SK-N-SH (cell line): ENCODE results near the gene HRH2. TPM values are rescaled to one million over a fixed set of nuclear protein-coding genes. Genes with fewer than 3 reads are reported as not detected.

Experiments
- CTCF ChIA-PET: fragments of 300-600, 350-600 bp; formaldehyde crosslinking; extraction: SDS; loops from one replicate; lab custom pipeline; 2021; lab: Yijun Ruan, JAX
- POLR2A ChIA-PET: fragments of 350-600 bp; sonication (Branson Sonifier 250); formaldehyde crosslinking; extraction: SDS; loops from one replicate; lab custom pipeline; 2020; ENCODE audit warnings: antibody characterized with exemption, inconsistent platforms; lab: Yijun Ruan, JAX
- DNase-seq: peaks from one replicate; pipeline ENCODE4 v3.0.0; 2012
- H2AFZ ChIP-seq: fragments of 200-600 bp; sonication (generic); 2 replicates; pipeline ENCODE4 v1.8.1; 2016; ENCODE audit warnings: antibody characterized with exemption, mild to moderate bottlenecking, low read depth
- H3F3A ChIP-seq: fragments of 200-600 bp; sonication (generic); replicated peaks from 2 replicates; pipeline ENCODE3; 2016; ENCODE audit warnings: antibody characterized with exemption, mild to moderate bottlenecking; ENCODE audit not compliant: insufficient read depth
- H3K27ac ChIP-seq, 2 experiments: fragments of 200-500 bp in 1 of 2; fragments of 200-600 bp in 1 of 2; sonication (Bioruptor generic) in 1 of 2; sonication (generic), shearing (Covaris generic) in 1 of 2; 2 replicates each; pipeline versions ENCODE4 v1.5.1 to v1.6.1; 2014 to 2016; ENCODE audit warnings: low read depth in 2 of 2, inconsistent platforms in 1 of 2, low read length in 1 of 2, mild to moderate bottlenecking in 1 of 2, mixed read lengths in 1 of 2
- H3K27me3 ChIP-seq: fragments of 200-600 bp; sonication (generic), shearing (Covaris generic); 2 replicates; pipeline ENCODE4 v1.6.1; 2016; ENCODE audit warnings: mixed run types; ENCODE audit not compliant: insufficient read depth
- H3K36me3 ChIP-seq, 2 experiments: fragments of 200-500 bp in 1 of 2; fragments of 200-600 bp in 1 of 2; sonication (Bioruptor generic) in 1 of 2; sonication (generic) in 1 of 2; replicated peaks in 1 of 2; 2 replicates each; pipeline versions ENCODE3 to v1.5.1; 2014 to 2016; ENCODE audit warnings: low read length in 1 of 2, mild to moderate bottlenecking in 1 of 2; ENCODE audit not compliant: insufficient read depth in 2 of 2, control insufficient read depth in 1 of 2
- H3K4me1 ChIP-seq, 2 experiments: fragments of 200-500 bp in 1 of 2; fragments of 200-600 bp in 1 of 2; sonication (Bioruptor generic) in 1 of 2; sonication (generic), shearing (Covaris generic) in 1 of 2; 2 replicates each; pipeline versions ENCODE4 v1.5.1 to v1.6.1; 2014 to 2016; ENCODE audit warnings: low read depth in 1 of 2, low read length in 1 of 2, mixed run types in 1 of 2; ENCODE audit not compliant: insufficient read depth in 2 of 2, control insufficient read depth in 1 of 2
- H3K4me2 ChIP-seq: fragments of 200-600 bp; sonication (generic), shearing (Covaris generic); 2 replicates; pipeline ENCODE4 v1.6.1; 2017; ENCODE audit warnings: mixed run types
- H3K4me3 ChIP-seq, 2 experiments: fragments of 200-500 bp in 1 of 2; fragments of 200-600 bp in 1 of 2; sonication (Bioruptor generic) in 1 of 2; sonication (generic), shearing (Covaris generic) in 1 of 2; 2 replicates each; pipeline versions ENCODE4 v1.5.1 to v1.8.1; 2014 to 2016; ENCODE audit warnings: low read depth in 2 of 2, inconsistent platforms in 1 of 2, low read length in 1 of 2, mild to moderate bottlenecking in 1 of 2, mixed read lengths in 1 of 2, moderate library complexity in 1 of 2
- H3K79me2 ChIP-seq: fragments of 200-600 bp; sonication (generic); 2 replicates; pipeline ENCODE4 v1.8.1; 2017; ENCODE audit warnings: mild to moderate bottlenecking; ENCODE audit not compliant: insufficient read depth
- H3K9ac ChIP-seq: fragments of 200-600 bp; sonication (generic); 2 replicates; pipeline ENCODE4 v1.6.1; 2017; ENCODE audit warnings: mixed run types
- H3K9me2 ChIP-seq: fragments of 200-600 bp; sonication (generic); 2 replicates; pipeline ENCODE4 v1.6.1; 2017; ENCODE audit warnings: mixed run types
- H3K9me3 ChIP-seq: fragments of 200-600 bp; sonication (generic); 2 replicates; pipeline ENCODE4 v1.6.1; 2017; ENCODE audit warnings: mixed run types, mild to moderate bottlenecking, moderate library complexity
- H4K20me1 ChIP-seq: fragments of 200-600 bp; sonication (generic); 2 replicates; pipeline ENCODE4 v1.6.1; 2017; ENCODE audit warnings: mild to moderate bottlenecking, mixed run types; ENCODE audit not compliant: insufficient read depth
- EP300 ChIP-seq, 2 experiments: IDR thresholded peaks; 2 replicates each; pipeline versions ENCODE4 v1.4.0 to v1.6.1; 2012; ENCODE audit warnings: borderline replicate concordance in 1 of 2, low read depth in 1 of 2, low read length in 1 of 2
- FOXJ3 ChIP-seq: sonication (generic); formaldehyde crosslinking; IDR thresholded peaks from 2 replicates; pipeline ENCODE4 v1.5.1; 2020; ENCODE audit warnings: mild to moderate bottlenecking, missing genetic modification reagents
- FOXM1 ChIP-seq: IDR thresholded peaks from 2 replicates; pipeline ENCODE4 v1.4.0; 2012; ENCODE audit warnings: low read depth, mild to moderate bottlenecking
- MXI1 ChIP-seq: IDR thresholded peaks from 2 replicates; pipeline ENCODE4 v1.6.1; 2012; ENCODE audit warnings: mild to moderate bottlenecking, low read depth, low read length, improper control_type of control experiment
- NFIC ChIP-seq: IDR thresholded peaks from 2 replicates; pipeline ENCODE4 v1.4.0; 2012; ENCODE audit warnings: borderline replicate concordance
- RXRA ChIP-seq: IDR thresholded peaks from 2 replicates; pipeline ENCODE4 v1.4.0; 2012; ENCODE audit warnings: low read depth, mild to moderate bottlenecking, borderline replicate concordance
- SIN3A ChIP-seq: IDR thresholded peaks from 2 replicates; pipeline ENCODE4 v1.6.1; 2012; ENCODE audit warnings: low read depth, mild to moderate bottlenecking, low read length, moderate library complexity, borderline replicate concordance
- SMC3 ChIP-seq: IDR thresholded peaks from 2 replicates; pipeline ENCODE4 v1.6.1; 2012; ENCODE audit warnings: low read depth, low read length, improper control_type of control experiment
- TAF1 ChIP-seq: IDR thresholded peaks from 2 replicates; pipeline ENCODE4 v1.6.1; 2012; ENCODE audit warnings: low read depth, mild to moderate bottlenecking, low read length, moderate library complexity, borderline replicate concordance
- TCF12 ChIP-seq: IDR thresholded peaks from 2 replicates; pipeline ENCODE4 v1.4.0; 2012
- TEAD4 ChIP-seq: IDR thresholded peaks from 2 replicates; pipeline ENCODE4 v1.4.0; 2012; ENCODE audit warnings: mild to moderate bottlenecking, borderline replicate concordance; ENCODE audit not compliant: insufficient read depth
- WGBS: methylation state at CpG from one replicate; pipeline ENCODE4 v1.1.6; 2017; ENCODE audit warnings: low lambda C conversion rate; 5-methylcytosine and 5-hydroxymethylcytosine counted together
- polyA plus RNA-seq, 3 experiments: library from polyadenylated mRNA; depleted of rRNA; stranded (reverse); fragments of >200 nt; gene quantifications; 2 replicates each; pipeline ENCODE4 v1.2.3, GENCODE V29; 2012
- TF ChIP-seq, protein P1 (sequence below): fragments of 200-600 bp; sonication (generic); IDR thresholded peaks from 2 replicates; pipeline ENCODE4 v1.6.1; 2017; ENCODE audit warnings: antibody characterized with exemption, mild to moderate bottlenecking, moderate library complexity
- TF ChIP-seq, protein P2 (sequence below): IDR thresholded peaks from 2 replicates; pipeline ENCODE4; 2012
- TF ChIP-seq, protein P3 (sequence below): IDR thresholded peaks from 2 replicates; pipeline ENCODE4 v1.4.0; 2012; ENCODE audit warnings: low read depth, borderline replicate concordance
- TF ChIP-seq, protein P4 (sequence below): fragments of 150-350 bp; IDR thresholded peaks from 2 replicates; pipeline ENCODE4 v1.6.1; 2016; ENCODE audit warnings: mild to moderate bottlenecking, low read depth, low read length
- TF ChIP-seq, protein P5 (sequence below): IDR thresholded peaks from 2 replicates; pipeline ENCODE4 v1.6.1; 2012; ENCODE audit warnings: mild to moderate bottlenecking, low read depth, low read length, moderate library complexity

HRH2 gene
- polyA plus RNA-seq, 1 of the 3 experiments (the other 2 are of a cell fraction), result 0.08 TPM

DNA sequence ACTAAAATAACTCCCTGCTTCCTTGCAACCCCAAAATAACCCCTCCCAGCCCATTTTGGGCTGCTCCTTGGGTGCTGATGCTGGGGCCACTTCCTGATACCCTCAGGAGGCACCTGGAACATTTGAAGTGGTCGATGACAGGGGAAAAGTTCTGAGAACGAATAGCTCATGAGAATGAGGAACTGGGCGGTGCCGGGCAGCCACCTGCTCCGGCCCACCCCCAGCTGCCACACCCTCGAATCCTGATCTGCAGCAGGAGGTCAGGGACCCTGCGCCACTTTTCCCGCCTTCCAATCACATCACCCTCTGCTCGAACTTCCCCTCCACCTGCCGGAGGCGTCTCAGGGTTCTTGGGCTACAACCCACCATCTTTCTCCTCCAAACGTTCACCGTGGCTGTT lies 19.7 kb downstream of the HRH2 start:
- no peak overlapping the region for H2AFZ ChIP-seq
- POLR2A ChIA-PET, result no interaction called here
- no peaks in the 10 kb centered on the region for H3F3A ChIP-seq
- H3K4me1 ChIP-seq, result peaks cover 0 to 3% of the 10 kb centered on the region in 2 experiments; a peak in 1 of 4 replicates
- CTCF ChIA-PET, result no interaction called here
- DNase-seq, result no peak
- H4K20me1 ChIP-seq, result no peaks in the 10 kb centered on the region
- no peaks in the 10 kb centered on the region for H3K79me2 ChIP-seq
- TF ChIP-seq FOXJ3 (CRISPR knock-in tag) (no peak), FOXM1 (no peak), MXI1 (no peak), SIN3A (no peak), SMC3 (no peak), NFIC (no peak), TAF1 (no peak), EP300 (IDR thresholded peaks at IDR 0.05; ENCODE audit: borderline replicate concordance in 1 of 2, low read depth in 1 of 2, low read length in 1 of 2) (no peak), TCF12 (no peak), RXRA (no peak), TEAD4 (no peak)
- TF ChIP-seq, protein P1, sequence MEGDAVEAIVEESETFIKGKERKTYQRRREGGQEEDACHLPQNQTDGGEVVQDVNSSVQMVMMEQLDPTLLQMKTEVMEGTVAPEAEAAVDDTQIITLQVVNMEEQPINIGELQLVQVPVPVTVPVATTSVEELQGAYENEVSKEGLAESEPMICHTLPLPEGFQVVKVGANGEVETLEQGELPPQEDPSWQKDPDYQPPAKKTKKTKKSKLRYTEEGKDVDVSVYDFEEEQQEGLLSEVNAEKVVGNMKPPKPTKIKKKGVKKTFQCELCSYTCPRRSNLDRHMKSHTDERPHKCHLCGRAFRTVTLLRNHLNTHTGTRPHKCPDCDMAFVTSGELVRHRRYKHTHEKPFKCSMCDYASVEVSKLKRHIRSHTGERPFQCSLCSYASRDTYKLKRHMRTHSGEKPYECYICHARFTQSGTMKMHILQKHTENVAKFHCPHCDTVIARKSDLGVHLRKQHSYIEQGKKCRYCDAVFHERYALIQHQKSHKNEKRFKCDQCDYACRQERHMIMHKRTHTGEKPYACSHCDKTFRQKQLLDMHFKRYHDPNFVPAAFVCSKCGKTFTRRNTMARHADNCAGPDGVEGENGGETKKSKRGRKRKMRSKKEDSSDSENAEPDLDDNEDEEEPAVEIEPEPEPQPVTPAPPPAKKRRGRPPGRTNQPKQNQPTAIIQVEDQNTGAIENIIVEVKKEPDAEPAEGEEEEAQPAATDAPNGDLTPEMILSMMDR, result no peak
- TF ChIP-seq, protein P2, sequence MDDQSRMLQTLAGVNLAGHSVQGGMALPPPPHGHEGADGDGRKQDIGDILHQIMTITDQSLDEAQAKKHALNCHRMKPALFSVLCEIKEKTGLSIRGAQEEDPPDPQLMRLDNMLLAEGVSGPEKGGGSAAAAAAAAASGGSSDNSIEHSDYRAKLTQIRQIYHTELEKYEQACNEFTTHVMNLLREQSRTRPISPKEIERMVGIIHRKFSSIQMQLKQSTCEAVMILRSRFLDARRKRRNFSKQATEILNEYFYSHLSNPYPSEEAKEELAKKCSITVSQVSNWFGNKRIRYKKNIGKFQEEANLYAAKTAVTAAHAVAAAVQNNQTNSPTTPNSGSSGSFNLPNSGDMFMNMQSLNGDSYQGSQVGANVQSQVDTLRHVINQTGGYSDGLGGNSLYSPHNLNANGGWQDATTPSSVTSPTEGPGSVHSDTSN, result no peak
- TF ChIP-seq, protein P3, sequence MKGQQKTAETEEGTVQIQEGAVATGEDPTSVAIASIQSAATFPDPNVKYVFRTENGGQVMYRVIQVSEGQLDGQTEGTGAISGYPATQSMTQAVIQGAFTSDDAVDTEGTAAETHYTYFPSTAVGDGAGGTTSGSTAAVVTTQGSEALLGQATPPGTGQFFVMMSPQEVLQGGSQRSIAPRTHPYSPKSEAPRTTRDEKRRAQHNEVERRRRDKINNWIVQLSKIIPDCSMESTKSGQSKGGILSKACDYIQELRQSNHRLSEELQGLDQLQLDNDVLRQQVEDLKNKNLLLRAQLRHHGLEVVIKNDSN, result no peak
- TF ChIP-seq, protein P4, sequence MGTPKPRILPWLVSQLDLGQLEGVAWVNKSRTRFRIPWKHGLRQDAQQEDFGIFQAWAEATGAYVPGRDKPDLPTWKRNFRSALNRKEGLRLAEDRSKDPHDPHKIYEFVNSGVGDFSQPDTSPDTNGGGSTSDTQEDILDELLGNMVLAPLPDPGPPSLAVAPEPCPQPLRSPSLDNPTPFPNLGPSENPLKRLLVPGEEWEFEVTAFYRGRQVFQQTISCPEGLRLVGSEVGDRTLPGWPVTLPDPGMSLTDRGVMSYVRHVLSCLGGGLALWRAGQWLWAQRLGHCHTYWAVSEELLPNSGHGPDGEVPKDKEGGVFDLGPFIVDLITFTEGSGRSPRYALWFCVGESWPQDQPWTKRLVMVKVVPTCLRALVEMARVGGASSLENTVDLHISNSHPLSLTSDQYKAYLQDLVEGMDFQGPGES, result no peak
- TF ChIP-seq, protein P5, sequence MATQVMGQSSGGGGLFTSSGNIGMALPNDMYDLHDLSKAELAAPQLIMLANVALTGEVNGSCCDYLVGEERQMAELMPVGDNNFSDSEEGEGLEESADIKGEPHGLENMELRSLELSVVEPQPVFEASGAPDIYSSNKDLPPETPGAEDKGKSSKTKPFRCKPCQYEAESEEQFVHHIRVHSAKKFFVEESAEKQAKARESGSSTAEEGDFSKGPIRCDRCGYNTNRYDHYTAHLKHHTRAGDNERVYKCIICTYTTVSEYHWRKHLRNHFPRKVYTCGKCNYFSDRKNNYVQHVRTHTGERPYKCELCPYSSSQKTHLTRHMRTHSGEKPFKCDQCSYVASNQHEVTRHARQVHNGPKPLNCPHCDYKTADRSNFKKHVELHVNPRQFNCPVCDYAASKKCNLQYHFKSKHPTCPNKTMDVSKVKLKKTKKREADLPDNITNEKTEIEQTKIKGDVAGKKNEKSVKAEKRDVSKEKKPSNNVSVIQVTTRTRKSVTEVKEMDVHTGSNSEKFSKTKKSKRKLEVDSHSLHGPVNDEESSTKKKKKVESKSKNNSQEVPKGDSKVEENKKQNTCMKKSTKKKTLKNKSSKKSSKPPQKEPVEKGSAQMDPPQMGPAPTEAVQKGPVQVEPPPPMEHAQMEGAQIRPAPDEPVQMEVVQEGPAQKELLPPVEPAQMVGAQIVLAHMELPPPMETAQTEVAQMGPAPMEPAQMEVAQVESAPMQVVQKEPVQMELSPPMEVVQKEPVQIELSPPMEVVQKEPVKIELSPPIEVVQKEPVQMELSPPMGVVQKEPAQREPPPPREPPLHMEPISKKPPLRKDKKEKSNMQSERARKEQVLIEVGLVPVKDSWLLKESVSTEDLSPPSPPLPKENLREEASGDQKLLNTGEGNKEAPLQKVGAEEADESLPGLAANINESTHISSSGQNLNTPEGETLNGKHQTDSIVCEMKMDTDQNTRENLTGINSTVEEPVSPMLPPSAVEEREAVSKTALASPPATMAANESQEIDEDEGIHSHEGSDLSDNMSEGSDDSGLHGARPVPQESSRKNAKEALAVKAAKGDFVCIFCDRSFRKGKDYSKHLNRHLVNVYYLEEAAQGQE, result no peak
- no peak overlapping the region for H3K4me2 ChIP-seq
- no peaks in the 10 kb centered on the region for H3K9me2 ChIP-seq
- H3K27ac ChIP-seq, result no peak overlapping the region
- H3K9me3 ChIP-seq, result no peaks in the 10 kb centered on the region
- no peaks in the 10 kb centered on the region for H3K27me3 ChIP-seq
- no peak overlapping the region for H3K4me3 ChIP-seq
- 48% methylated on average over 13 of the region's 13 CpGs for WGBS
- no peaks in the 10 kb centered on the region for H3K36me3 ChIP-seq
- H3K9ac ChIP-seq, result no peak overlapping the region
